Kidney tubule cell (primary cell): ENCODE results near the gene TUBB3.
"Not testable (repeated sequence)": the region's sequence is repeated elsewhere in the genome, so short reads cannot be mapped to it uniquely, and the experiment has no call there.

Experiments used
- DNase-seq: peaks from one replicate; pipeline ENCODE4 v3.0.0-alpha.2; 2018; ENCODE audit warnings: low spot score

The TUBB3 gene

DNA sequence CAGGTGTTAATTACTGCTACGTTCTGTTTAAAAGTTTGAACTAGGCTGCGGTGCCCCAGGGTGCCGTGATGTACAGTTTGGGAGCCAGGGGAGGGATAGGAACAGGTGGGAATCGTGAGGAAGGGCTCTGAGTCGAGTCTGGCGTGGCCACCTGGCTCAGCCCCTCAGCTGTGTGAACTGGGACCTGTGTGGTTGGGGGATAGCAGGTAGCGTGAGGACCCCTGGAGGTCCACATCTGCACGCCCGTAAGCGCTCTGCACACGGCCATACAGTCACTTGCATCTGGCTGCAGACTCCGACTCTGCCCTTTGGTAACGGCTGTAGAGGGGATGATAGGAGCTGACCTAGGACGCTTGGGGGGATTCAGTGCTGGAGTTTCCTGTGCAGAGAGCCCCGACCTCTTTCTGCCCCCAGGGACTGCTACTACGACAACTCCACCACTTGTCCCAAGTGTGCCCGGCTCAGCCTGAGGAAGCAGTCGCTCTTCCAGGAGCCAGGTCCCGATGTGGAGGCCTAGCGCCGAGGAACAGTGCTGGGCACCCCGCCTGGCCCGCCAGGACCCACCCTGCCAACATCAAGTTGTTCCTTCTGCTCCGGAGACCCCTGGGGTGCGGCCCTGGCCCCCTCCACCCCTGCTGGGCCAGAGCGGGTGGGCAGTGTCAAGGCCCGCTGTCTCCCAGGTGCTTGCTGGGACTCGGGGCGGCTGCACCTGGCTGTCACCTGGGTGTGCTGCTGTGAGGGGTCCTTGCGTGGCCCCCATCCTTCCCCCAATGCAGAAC, 42.5 kb downstream of the TUBB3 start:
- no peak for DNase-seq

DNA sequence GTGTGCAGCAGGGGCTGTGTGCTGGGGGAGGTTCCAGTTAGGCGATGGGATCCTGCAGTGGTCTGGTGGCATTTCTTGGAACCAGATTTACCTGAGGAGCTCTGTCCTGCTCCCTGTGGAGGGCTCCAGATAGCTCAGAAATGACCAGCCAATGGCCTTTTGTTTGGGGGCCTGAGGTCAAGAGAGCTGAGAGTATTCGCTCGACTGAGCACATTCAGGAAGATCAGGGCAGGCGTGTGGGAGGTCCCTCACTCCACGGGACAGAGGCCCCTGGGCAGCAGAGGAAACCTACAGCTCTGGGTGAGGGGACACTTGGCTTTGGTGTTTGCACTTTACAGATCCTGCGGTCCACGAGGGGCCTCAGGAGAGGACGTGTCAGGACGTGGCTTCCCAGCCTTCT, 43.6 kb downstream of the TUBB3 start:
- DNase-seq = no peak

- DNase-seq = not testable (repeated sequence)
These were observed 44.3 kb downstream of the TUBB3 start for GRCh38 chr16:89967436-89967835.

DNA sequence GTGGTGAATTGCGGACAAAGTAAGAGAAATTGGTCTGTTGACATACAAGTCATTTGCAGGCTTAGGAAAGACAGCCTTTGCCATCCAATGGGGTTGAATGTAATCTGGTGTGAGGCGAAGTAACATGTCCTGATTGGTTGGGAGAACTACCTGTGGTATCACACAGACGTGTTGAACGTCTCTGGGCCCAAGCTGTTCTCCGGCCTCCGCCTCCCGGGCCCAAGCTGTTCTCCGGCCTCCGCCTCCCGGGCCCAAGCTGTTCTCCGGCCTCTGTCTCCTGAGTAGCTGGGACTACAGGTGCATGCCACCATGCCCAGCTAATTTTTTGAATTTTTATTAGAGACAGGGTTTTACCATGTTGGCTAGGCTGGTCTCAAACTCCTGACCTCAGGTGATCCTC, 44.9 kb downstream of the TUBB3 start:
- not testable (repeated sequence) for DNase-seq

DNA sequence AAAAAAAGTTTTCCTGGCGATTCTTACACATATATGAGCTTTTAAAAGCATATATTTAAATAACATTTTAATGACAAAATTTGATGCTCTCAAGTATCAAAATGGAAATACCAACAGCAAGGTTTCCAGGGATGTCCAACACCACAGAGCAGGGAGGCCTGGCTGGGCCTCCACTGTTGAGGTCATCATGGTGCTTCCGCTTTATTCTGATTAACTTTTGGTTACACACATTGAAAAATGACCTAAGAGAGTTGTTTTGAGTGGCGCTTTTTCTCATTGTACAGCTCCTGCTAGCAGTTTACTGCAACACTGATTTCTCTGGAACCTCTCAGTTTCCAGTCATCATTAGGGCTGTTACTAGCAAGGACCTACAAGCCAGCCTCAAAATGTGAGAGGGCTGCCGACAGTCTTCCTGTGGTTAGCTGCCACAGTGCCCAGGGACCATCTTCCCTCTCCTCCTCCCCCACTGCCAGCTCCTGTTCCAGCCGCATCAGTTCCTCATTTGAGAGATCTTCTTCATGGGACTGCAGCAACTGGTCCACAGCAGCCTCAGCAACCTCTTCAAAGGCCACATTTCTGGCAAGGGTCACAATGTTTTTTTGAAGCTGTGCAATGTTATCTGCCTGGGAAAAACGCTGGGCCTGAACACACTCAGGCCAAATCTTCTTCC, 46.7 kb downstream of the TUBB3 start:
- no peak for DNase-seq

DNA sequence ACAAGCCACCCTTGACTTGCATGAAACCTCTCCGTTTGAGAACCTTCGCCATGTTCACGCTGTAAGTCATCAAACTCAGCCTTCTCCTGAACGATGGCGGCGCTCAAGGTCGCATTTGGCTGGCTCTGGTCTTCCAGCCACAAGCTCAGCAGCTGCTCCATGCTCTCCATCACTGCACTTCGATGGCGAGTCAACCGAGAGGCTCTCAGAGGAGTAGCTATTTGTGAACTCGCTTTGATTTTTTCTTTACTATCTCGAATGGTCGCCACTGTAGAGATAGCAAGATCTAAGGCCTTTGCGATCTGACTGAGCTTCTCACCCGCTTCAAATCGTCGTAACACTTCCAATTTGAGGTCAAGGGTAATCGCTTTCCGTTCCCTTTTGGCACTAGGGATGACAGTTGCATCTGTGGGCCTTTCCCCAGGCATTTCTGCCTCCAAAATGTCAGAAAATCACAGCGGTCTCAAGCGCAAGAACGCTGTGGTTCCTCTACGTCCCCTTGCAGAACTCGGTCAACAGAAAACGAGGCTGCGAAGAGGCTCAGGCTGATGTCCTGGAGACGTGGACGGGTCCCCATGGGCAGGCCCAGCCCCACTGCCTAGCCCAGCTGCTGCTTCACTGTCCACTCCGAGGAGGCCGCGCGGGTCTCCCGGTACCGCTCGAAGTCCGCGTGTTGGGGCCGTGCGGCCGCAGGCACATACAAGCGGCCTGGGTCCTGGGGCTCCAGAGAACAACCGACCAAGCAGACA, 48.5 kb downstream of the TUBB3 start:
- DNase-seq = no peak

GRCh38 chr16:89972244-89973234, 49.4 kb downstream of the TUBB3 start:
- DNase-seq = peak; percentile 93

GRCh38 chr16:89973235-89973634, 50.1 kb downstream of the TUBB3 start:
- no peak for DNase-seq

- DNase-seq = peak; percentile 39
These were observed 50.7 kb downstream of the TUBB3 start for GRCh38 chr16:89973654-89974335.

- DNase-seq = no peak
These were observed 51.7 kb downstream of the TUBB3 start for GRCh38 chr16:89974870-89975269.

- no peak for DNase-seq
These were observed 58.3 kb downstream of the TUBB3 start for GRCh38 chr16:89981414-89981813.

DNA sequence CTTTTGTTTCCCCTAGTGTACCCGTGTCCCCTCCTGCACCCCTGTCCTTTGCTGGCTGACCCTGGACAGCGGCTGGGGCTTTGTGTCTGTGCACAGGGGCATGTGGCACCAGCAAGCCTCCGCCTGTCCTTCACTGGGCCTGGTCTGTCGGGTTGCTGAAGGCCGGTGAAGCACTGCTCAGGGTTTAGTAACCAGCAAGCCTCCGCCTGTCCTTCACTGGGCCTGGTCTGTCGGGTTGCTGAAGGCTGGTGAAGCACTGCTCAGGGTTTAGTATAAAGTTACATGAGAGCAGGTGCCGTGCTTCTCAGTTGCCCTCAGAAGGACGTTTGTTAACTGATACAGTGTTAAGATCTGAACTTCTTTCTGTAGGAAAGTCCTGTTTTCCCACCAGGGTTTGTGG, 59.2 kb downstream of the TUBB3 start:
- no peak for DNase-seq

DNA sequence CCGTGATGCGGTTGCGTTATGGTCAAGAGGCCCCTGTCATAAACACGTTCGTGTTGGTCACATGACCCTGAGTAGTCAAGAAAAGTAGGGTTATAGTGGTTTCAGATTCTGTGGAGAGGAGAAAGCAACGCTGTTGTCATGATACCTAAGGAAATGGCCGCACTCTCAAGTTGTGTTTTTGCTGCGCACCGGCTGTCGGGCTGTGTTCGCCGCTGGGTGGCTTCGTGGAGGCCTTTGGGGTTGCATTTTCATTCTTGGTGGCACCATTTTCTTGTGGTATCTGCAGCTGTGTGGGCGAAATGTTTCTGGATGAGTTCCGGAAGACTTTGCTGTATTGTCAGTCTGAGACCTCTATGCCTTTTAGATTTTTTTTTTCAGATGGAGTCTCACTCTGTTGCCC, 60.4 kb downstream of the TUBB3 start:
- no peak for DNase-seq

DNA sequence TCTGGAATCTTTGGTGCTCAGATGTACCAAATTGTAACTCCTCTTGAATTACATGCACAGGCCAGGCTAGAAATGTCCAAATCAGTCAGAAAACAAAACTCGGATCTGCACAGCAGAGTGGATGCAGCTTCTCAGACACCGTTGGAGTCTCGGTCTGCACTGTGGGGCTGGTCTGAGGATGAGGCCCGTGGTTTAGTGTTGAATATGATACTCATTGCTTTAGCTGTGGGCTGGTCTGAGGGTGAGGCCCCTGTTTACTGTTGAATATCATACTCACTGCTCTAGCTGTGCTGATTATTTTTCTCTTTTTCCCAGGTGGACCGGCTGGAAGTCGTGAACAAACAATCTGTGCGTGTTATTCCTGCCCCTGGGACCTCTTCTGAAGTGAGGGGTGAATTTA, 61.1 kb downstream of the TUBB3 start:
- DNase-seq = no peak

- DNase-seq = no peak
These were observed 62.1 kb downstream of the TUBB3 start for GRCh38 chr16:89985219-89985618.
